Measurements from ENCODE around the gene NCBP1.

NCBP1 gene

GRCh38 chr9:97717866-97718265 lies 84.2 kb downstream of the NCBP1 start:
- no peak for DNase-seq (ENCODE audit: low read depth)

- DNase-seq (ENCODE audit: low read depth) = no peak
Observed at GRCh38 chr9:97721396-97721795, 87.8 kb downstream of the NCBP1 start.

- no peak for DNase-seq (ENCODE audit: low read depth)
Observed at GRCh38 chr9:97722331-97722730, 88.7 kb downstream of the NCBP1 start.

All from stimulated activated CD8-positive, alpha-beta memory T cell treated with anti-CD3 and anti-CD28 coated beads, Interleukin-15, amount 100 ng/mL, for 24 hours (primary cell).